Measurements from ENCODE around the gene CLSTN1. TPM values are rescaled to one million over a fixed set of nuclear protein-coding genes. Genes with fewer than 3 reads are reported as not detected.

The CLSTN1 gene
- 65.8 and 69.9 TPM in 2 replicates for total RNA-seq (2014; rRNA removed; shearing (Covaris generic))

GRCh38 chr1:9823943-9824701 is at the start of gene CLSTN1:
Gene CLSTN1 (minus strand): TSS chr1:9823965. CDS start chr1:9823733, 232 bp downstream.

Other genes with a start within 250 kb of the CLSTN1 start
- gene TMEM201, start 235.1 kb downstream of the CLSTN1 start, total RNA-seq (2014; rRNA removed; shearing (Covaris generic)): 16.3 and 19.8 TPM in 2 replicates
- gene PIK3CD, start 172.2 kb downstream of the CLSTN1 start, total RNA-seq (2014; rRNA removed; shearing (Covaris generic)): 8.9 and 10.8 TPM in 2 replicates
- gene CTNNBIP1, start 86.3 kb upstream of the CLSTN1 start, total RNA-seq (2014; rRNA removed; shearing (Covaris generic)): 50.6 and 55.4 TPM in 2 replicates
- 29.5 and 31.2 TPM in 2 replicates for gene LZIC, start 119.4 kb upstream of the CLSTN1 start, total RNA-seq (2014; rRNA removed; shearing (Covaris generic))
- 3.1 and 3.3 TPM in 2 replicates for gene NMNAT1, start 119.5 kb upstream of the CLSTN1 start, total RNA-seq (2014; rRNA removed; shearing (Covaris generic))
- not detected in 2 replicates for gene RBP7, start 173.3 kb upstream of the CLSTN1 start, total RNA-seq (2014; rRNA removed; shearing (Covaris generic))
- 30.6 and 38.6 TPM in 2 replicates for gene UBE4B, start 209.0 kb upstream of the CLSTN1 start, total RNA-seq (2014; rRNA removed; shearing (Covaris generic))

Data from A375 (cell line).